Trophoblast cell (in vitro differentiated cells and primary cell): ENCODE results near the gene LDLRAD4.

Experiments
- DNase-seq, 2 donors: peaks; one replicate each; pipeline ENCODE4 v3.0.0-alpha.2; 2016
- H2AFZ ChIP-seq: 2 replicates; pipeline ENCODE4 v1.6.1; 2013; ENCODE audit warnings: low read length, moderate library complexity, mild to moderate bottlenecking; ENCODE audit not compliant: insufficient read depth, poor library complexity
- H2AK5ac ChIP-seq: 2 replicates; pipeline ENCODE4 v1.6.1; 2013; ENCODE audit warnings: mild to moderate bottlenecking, low read length
- H2BK120ac ChIP-seq: 2 replicates; pipeline ENCODE4 v1.6.1; 2013; ENCODE audit warnings: low read length, mild to moderate bottlenecking, moderate library complexity; ENCODE audit not compliant: insufficient read depth, poor library complexity
- H2BK12ac ChIP-seq: 2 replicates; pipeline ENCODE4 v1.6.1; 2013; ENCODE audit warnings: mild to moderate bottlenecking, low read length, moderate library complexity
- H2BK5ac ChIP-seq: 2 replicates; pipeline ENCODE4 v1.6.1; 2013; ENCODE audit warnings: low read length, low read depth, moderate library complexity, mild to moderate bottlenecking; ENCODE audit not compliant: poor library complexity
- H3K14ac ChIP-seq: 2 replicates; pipeline ENCODE4 v1.6.1; 2013; ENCODE audit warnings: mild to moderate bottlenecking, low read length
- H3K18ac ChIP-seq: 2 replicates; pipeline ENCODE4 v1.6.1; 2013; ENCODE audit warnings: mild to moderate bottlenecking, low read length
- H3K23ac ChIP-seq: 2 replicates; pipeline ENCODE4 v1.6.1; 2013; ENCODE audit warnings: low read length
- H3K27ac ChIP-seq: 2 replicates; pipeline ENCODE4 v1.5.1; 2013; ENCODE audit warnings: low read depth, mild to moderate bottlenecking, inconsistent platforms, low read length, moderate library complexity
- H3K27me3 ChIP-seq: 2 replicates; pipeline ENCODE4 v1.6.1; 2013; ENCODE audit warnings: inconsistent platforms, mild to moderate bottlenecking, low read length, moderate library complexity; ENCODE audit not compliant: insufficient read depth
- H3K36me3 ChIP-seq, 2 experiments: 1 replicate in 1 of 2; 2 replicates in 1 of 2; pipeline ENCODE4 v1.6.1; 2013; ENCODE audit warnings: low read length in 2 of 2, mild to moderate bottlenecking in 2 of 2, moderate library complexity in 1 of 2; ENCODE audit not compliant: insufficient read depth in 2 of 2, control insufficient read depth in 1 of 2
- H3K4ac ChIP-seq: 2 replicates; pipeline ENCODE4 v1.6.1; 2013; ENCODE audit warnings: low read depth, mild to moderate bottlenecking, low read length, moderate library complexity
- H3K4me1 ChIP-seq, 2 experiments: 1 replicate in 1 of 2; 2 replicates in 1 of 2; pipeline ENCODE4 v1.6.1; 2013; ENCODE audit warnings: low read length in 2 of 2, mild to moderate bottlenecking in 2 of 2, moderate library complexity in 1 of 2; ENCODE audit not compliant: insufficient read depth in 2 of 2, control insufficient read depth in 1 of 2
- H3K4me2 ChIP-seq: 2 replicates; pipeline ENCODE4 v1.6.1; 2013; ENCODE audit warnings: inconsistent platforms, mild to moderate bottlenecking, low read length, moderate library complexity
- H3K4me3 ChIP-seq: 2 replicates; pipeline ENCODE4 v1.5.1; 2013; ENCODE audit warnings: mild to moderate bottlenecking, low read depth, low read length, inconsistent platforms
- H3K79me1 ChIP-seq: one replicate; pipeline ENCODE4 v1.6.1; 2013; ENCODE audit warnings: low read length
- H3K79me2 ChIP-seq: 2 replicates; pipeline ENCODE4 v1.6.1; 2013; ENCODE audit warnings: low read length, mild to moderate bottlenecking; ENCODE audit not compliant: control insufficient read depth, insufficient read depth, poor library complexity
- H3K9ac ChIP-seq: 2 replicates; pipeline ENCODE4 v1.6.1; 2013; ENCODE audit warnings: mild to moderate bottlenecking, low read length
- H3K9me3 ChIP-seq: 2 replicates; pipeline ENCODE4 v1.6.1; 2013; ENCODE audit warnings: low read depth, mild to moderate bottlenecking, control low read depth, inconsistent platforms, low read length; ENCODE audit not compliant: insufficient read depth
- H4K12ac ChIP-seq: 2 replicates; pipeline ENCODE4 v1.6.1; 2013; ENCODE audit warnings: low read depth, mild to moderate bottlenecking, low read length, moderate library complexity
- H4K8ac ChIP-seq: 2 replicates; pipeline ENCODE4 v1.6.1; 2013; ENCODE audit warnings: low read depth, mild to moderate bottlenecking, low read length, moderate library complexity
- H4K91ac ChIP-seq: one replicate; pipeline ENCODE4 v1.6.1; 2013; ENCODE audit warnings: low read depth, mild to moderate bottlenecking, low read length, moderate library complexity
- WGBS: extraction: QIAGEN DNeasy Blood & Tissue Kit; methylation state at CpG from one replicate; pipeline ENCODE4 v1.1.7; 2013; ENCODE audit warnings: missing lambda C conversion rate; ENCODE audit not compliant: insufficient read length, insufficient coverage; ENCODE audit errors: extremely low coverage; 5-methylcytosine and 5-hydroxymethylcytosine counted together

LDLRAD4 gene

DNA sequence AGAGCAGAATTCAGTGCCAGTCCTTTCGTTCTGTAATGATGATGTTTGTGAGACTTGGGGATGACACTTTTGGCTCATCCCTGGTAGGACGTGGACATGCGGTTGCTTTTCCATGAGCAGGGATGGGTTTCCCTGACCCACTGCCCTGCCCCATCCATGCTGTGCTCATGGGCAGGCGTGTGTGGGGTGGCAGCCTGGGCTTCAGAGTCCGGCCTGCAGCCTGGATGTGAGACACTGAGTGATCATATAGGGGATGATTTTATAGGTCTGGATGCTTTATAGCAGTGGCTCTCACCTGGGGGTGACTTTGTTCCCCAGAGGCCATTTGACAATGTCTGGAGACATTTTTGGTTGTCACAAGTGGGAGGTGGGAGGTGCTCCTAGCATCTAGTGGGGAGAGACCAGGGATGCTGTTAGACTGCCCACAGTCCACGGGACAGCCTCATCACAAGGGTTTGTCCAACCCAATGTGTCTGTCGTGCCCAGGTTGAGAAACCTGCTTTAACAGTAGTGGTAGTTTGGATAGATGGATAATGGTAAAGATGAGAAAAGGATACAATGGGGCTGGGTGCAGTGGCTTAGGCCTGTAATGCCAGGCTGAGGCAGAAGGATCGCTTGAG, 38.9 kb downstream of the LDLRAD4 start:
- H3K4me2 ChIP-seq = no peak overlapping the region
- no peak overlapping the region for H4K12ac ChIP-seq
- no peak overlapping the region for H2BK12ac ChIP-seq
- no peaks in the 10 kb centered on the region for H3K79me2 ChIP-seq
- WGBS = no CpG with 5 or more reads among the region's 8 CpGs
- H4K91ac ChIP-seq = no peak overlapping the region
- no peak for DNase-seq
- no peak overlapping the region for H2BK5ac ChIP-seq
- no peak overlapping the region for H3K9ac ChIP-seq
- no peak overlapping the region for H2AK5ac ChIP-seq
- H3K23ac ChIP-seq = no peak overlapping the region
- H3K4me1 ChIP-seq = peaks cover 0 to 2% of the 10 kb centered on the region in 2 experiments
- no peak overlapping the region for H3K14ac ChIP-seq
- H3K9me3 ChIP-seq = peaks cover 2% of the 10 kb centered on the region
- no peak overlapping the region for H2AFZ ChIP-seq
- no peak overlapping the region for H3K4ac ChIP-seq
- H3K27me3 ChIP-seq = no peaks in the 10 kb centered on the region
- no peaks in the 10 kb centered on the region for H3K79me1 ChIP-seq
- no peak overlapping the region for H4K8ac ChIP-seq
- no peaks in the 10 kb centered on the region for H3K36me3 ChIP-seq
- no peak overlapping the region for H2BK120ac ChIP-seq
- no peak overlapping the region for H3K18ac ChIP-seq
- no peak overlapping the region for H3K27ac ChIP-seq
- H3K4me3 ChIP-seq = no peak overlapping the region

DNA sequence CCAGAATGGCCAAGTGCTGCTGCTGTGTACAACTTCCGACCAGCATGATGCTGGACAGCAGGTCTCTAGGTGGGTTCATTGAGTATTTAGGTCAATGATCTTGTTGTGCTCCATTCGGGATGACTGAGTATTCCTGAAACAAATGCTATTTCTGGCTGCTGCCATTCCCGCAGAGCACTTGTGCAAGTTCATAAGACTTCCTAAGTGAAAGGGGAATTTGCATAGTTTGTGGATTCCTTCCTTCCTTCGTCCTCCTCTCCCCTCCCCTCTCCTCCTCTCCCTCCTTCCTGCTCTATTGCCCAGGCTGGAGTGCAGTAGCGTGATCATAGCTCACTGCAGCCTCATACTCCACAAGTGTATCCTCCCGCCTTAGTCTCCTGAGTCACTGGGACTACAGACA, 40.4 kb downstream of the LDLRAD4 start:
- Histone ChIP-seq H3K79me1 (no peaks in the 10 kb centered on the region), H4K91ac (no peak overlapping the region), H3K23ac (no peak overlapping the region), H3K14ac (no peak overlapping the region), H3K18ac (no peak overlapping the region), H2BK12ac (no peak overlapping the region), H3K27ac (no peak overlapping the region), H2AFZ (no peak overlapping the region), H3K4me1 (peaks cover under 1 to 2% of the 10 kb centered on the region in 2 experiments), H3K27me3 (no peaks in the 10 kb centered on the region), H2AK5ac (no peak overlapping the region), H2BK120ac (no peak overlapping the region), H3K9me3 (peaks cover 2% of the 10 kb centered on the region), H2BK5ac (no peak overlapping the region), H3K79me2 (no peaks in the 10 kb centered on the region), H3K36me3 (no peaks in the 10 kb centered on the region), H3K4me3 (no peak overlapping the region), H3K4ac (no peak overlapping the region), H4K12ac (no peak overlapping the region), H3K9ac (no peak overlapping the region), H3K4me2 (no peak overlapping the region), H4K8ac (no peak overlapping the region)
- DNase-seq = no peak
- no CpG with 5 or more reads among the region's 6 CpGs for WGBS

DNA sequence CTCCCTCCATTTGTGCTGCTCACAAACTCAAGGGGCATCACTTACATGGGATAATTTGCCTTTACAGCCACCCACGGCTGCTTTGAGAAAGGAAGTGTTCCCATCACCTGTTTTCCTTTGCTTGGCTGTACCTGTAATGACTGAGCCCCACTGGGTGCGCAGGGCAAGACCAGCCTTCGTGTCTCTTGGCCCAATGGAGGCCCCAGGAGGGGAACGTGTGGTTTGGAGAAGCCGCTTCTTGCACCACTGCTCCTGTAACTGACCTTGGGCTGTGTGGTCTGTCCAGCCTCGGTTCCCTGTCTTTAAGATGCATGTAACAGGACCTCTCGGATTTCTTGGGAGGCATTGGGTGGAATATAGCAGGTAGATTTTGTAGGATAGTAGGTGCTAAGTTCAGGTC, 41.1 kb downstream of the LDLRAD4 start:
- Histone ChIP-seq H4K12ac (no peak overlapping the region), H3K4ac (no peak overlapping the region), H3K4me3 (no peak overlapping the region), H3K14ac (no peak overlapping the region), H3K27ac (no peak overlapping the region), H3K9me3 (peaks cover 2% of the 10 kb centered on the region), H2BK120ac (no peak overlapping the region), H4K8ac (no peak overlapping the region), H2AFZ (no peak overlapping the region), H2BK5ac (no peak overlapping the region), H3K4me1 (peaks cover 2 to 5% of the 10 kb centered on the region in 2 experiments), H3K9ac (no peak overlapping the region), H3K23ac (no peak overlapping the region), H3K18ac (no peak overlapping the region), H3K36me3 (no peaks in the 10 kb centered on the region), H2BK12ac (no peak overlapping the region), H4K91ac (no peak overlapping the region), H3K4me2 (no peak overlapping the region), H3K79me2 (no peaks in the 10 kb centered on the region), H2AK5ac (no peak overlapping the region), H3K79me1 (no peaks in the 10 kb centered on the region), H3K27me3 (no peaks in the 10 kb centered on the region)
- WGBS = no CpG with 5 or more reads among the region's 7 CpGs
- no peak for DNase-seq

DNA sequence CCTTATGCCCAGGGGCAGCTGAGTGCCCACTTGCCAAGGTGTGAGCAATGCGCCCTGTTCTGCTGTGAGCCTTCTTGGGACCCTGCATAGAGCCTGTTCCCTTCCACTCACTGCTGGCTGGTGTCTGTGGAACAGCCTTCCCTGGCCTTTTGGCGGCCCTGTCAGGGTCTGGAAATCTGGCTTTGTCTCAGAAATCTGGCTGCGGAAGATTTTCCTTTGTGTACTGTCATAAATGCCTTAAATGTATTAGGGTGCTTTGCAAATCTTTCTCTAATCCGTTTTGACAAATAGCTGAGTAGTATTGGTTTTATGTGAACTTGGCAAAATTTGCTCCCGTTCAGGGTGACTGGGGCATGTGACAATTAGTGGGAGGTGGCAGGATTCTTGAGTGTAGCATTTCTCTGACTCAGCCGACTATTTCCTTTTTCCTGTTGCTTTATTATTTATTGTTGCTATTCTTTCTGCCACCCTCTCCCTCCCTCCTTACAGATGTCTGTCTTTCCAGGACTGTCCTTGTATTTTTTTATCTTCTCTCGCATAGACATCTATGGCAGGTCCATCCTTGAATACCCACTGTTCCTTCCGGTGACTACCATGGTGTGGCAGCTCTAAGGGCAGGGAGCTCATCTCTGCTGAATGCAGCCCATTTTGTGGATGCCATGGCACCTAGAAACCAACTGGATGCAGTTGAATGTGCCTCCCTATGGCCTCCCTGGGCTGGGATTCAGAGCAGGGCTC, 41.8 kb downstream of the LDLRAD4 start:
- WGBS = no CpG with 5 or more reads among the region's 8 CpGs
- Histone ChIP-seq H2AK5ac (no peak overlapping the region), H2BK12ac (no peak overlapping the region), H3K4me1 (peaks cover 2 to 5% of the 10 kb centered on the region in 2 experiments), H3K9me3 (peaks cover 2% of the 10 kb centered on the region), H3K4ac (no peak overlapping the region), H3K23ac (no peak overlapping the region), H3K14ac (no peak overlapping the region), H3K4me2 (no peak overlapping the region), H3K79me2 (no peaks in the 10 kb centered on the region), H3K9ac (no peak overlapping the region), H3K36me3 (no peaks in the 10 kb centered on the region), H2BK5ac (no peak overlapping the region), H3K79me1 (no peaks in the 10 kb centered on the region), H3K4me3 (no peak overlapping the region), H3K27ac (no peak overlapping the region), H2AFZ (no peak overlapping the region), H3K27me3 (no peaks in the 10 kb centered on the region), H4K12ac (no peak overlapping the region), H3K18ac (no peak overlapping the region), H4K91ac (no peak overlapping the region), H4K8ac (no peak overlapping the region), H2BK120ac (no peak overlapping the region)
- no peak for DNase-seq
